Mammary epithelial cell (primary cell): ENCODE measurements around the gene NATD1.
"Not testable (repeated sequence)": the region's sequence is repeated elsewhere in the genome, so short reads cannot be mapped to it uniquely, and the experiment has no call there.

Experiments
- CTCF ChIP-seq, 2 donors: IDR thresholded peaks in 1 of 2; conservative IDR thresholded peaks in 1 of 2; 2 replicates each; pipeline ENCODE4 v1.5.1; 2011 to 2012; ENCODE audit warnings: inconsistent platforms in 2 of 2, low read length in 2 of 2, mild to moderate bottlenecking in 2 of 2, control low read depth in 1 of 2, low read depth in 1 of 2; ENCODE audit not compliant: insufficient read depth in 1 of 2; ENCODE audit errors: extremely low read depth in 1 of 2
- EZH2 ChIP-seq: IDR thresholded peaks from 2 replicates; pipeline ENCODE4 v1.6.1; 2012; ENCODE audit warnings: low read length, inconsistent platforms, borderline replicate concordance

DNA sequence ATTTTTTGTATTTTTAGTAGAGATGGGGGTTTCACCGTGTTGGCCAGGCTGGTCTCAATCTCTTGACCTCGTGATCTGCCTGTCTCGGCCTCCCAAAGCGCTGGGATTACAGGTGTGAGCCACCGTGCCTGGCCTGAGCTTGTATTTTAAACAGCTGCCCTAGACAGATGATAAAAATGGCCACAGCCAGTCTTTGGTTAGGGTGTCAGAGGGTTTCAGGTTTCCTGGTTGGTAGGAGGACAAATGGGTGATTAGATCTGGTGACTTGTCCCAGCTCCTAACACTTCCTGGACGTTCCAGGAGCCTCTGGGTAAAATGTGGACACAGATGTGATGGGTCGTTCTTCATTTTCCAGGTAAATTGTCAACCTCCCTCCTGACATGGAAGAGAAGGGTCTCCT lies 60.8 kb downstream of the NATD1 start:
- TF ChIP-seq CTCF (conservative IDR thresholded peaks at IDR 0.05 in 1 of 2, IDR thresholded peaks at IDR 0.05 in 1 of 2; ENCODE audit: extremely low read depth in 1 of 2, insufficient read depth in 1 of 2, low read depth in 1 of 2, low read length in 2 of 2); EZH2: not testable (repeated sequence)
